GM19467 (cell line): ENCODE measurements around the gene CCDC157.
A peak's percentile ranks its signal among the peaks of the same experiment; 100 is the strongest.
"Not testable (repeated sequence)": the region's sequence is repeated elsewhere in the genome, so short reads cannot be mapped to it uniquely, and the experiment has no call there.

Experiments
- ATAC-seq: cut with Tn5 transposase; IDR thresholded peaks from one replicate; pipeline ENCODE4 v1.9.1; 2021; ENCODE audit warnings: mild to moderate bottlenecking, moderate library complexity; ENCODE audit not compliant: unreplicated experiment

Gene CCDC157

GRCh38 chr22:30325724-30326254 lies 31.0 kb upstream of the CCDC157 start:
- ATAC-seq, result no peak

DNA sequence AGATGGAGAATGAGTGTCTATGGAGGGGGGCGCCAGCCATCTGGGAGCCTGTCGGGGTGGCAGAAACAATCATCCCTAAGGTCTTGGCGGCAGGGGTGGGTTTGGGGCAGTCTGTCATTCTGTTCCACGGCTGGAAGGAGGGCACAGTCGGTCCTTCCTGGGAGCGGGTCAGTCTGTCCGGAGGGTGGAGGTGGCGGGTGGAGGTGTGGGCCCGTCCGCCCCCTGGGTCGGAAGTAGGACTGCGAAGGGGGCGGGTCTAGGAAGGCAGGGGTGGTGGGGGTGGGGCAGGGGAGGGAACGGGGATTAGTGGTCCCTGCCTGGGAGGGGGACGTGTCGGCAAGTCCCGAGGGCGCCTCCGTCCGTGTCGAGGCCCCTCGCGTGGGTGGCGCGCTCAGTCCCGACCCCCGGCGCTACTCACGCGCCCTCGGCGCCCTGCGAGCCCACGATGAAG lies 30.5 kb upstream of the CCDC157 start:
- no peak for ATAC-seq

DNA sequence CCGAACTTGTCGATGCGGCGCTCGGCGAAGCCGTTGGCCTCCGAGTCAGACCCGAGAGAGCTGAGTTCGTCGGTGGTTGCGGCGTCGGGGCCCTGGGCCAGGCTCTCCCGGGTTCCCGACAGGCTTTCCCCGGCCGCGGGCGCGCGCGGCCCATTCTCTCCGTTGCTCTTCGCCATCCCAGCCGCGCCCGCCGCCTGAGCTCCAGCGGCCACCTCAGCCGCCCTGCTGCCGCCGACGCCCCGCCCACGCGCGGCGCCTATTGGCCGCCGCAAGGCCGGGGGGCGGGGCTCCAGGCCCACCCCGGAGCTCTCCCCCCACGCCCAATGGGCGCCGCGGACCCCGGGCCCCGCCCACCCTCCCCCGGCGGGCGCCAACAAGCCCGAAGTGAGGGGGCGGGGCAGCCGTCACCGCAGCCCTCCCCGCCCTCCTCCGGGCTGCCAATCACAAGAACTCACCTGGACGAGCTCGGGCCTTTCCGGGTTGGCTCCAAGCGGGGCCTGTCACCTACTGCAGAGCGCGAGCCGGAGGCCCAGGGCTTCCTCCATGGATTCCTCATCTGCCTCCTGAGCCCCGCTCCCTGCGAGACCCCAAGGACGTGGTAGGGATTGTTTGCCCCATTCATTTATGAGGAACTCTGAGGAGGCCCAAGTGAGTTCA lies 30.0 kb upstream of the CCDC157 start, which contains the start of gene TBC1D10A:
TBC1D10A (minus strand) TSS at position 236 of the 657 bp plus-strand sequence; CDS start at position 176, 60 bp downstream.
- peak; percentile 87 for ATAC-seq

DNA sequence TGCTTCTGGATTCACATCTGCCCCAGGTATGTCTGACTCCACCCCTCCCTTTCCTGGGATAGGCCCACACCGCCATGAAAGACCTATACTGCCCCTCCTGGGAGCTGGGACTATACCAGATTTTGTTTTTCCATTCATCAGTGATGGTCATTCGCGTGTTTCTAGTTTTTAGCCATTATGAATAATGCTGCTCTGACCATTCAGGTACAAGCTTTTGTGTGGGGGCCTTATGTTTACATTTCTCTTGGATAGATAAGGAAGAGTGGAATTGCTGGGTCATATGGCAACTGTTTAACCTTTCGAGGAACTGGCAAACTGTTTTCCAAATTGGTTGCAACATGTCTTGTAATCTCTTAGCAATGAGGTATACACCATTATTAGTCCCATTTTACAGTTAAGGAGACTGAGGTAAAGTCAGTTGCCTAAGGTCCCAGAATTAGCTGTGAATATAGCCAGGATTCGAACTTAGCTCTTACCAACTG lies 28.9 kb upstream of the CCDC157 start:
- ATAC-seq, result no peak

GRCh38 chr22:30328466-30329049 lies 28.2 kb upstream of the CCDC157 start:
- no peak for ATAC-seq

- ATAC-seq, result no peak
Measured at GRCh38 chr22:30332551-30332950, 24.3 kb upstream of the CCDC157 start.

DNA sequence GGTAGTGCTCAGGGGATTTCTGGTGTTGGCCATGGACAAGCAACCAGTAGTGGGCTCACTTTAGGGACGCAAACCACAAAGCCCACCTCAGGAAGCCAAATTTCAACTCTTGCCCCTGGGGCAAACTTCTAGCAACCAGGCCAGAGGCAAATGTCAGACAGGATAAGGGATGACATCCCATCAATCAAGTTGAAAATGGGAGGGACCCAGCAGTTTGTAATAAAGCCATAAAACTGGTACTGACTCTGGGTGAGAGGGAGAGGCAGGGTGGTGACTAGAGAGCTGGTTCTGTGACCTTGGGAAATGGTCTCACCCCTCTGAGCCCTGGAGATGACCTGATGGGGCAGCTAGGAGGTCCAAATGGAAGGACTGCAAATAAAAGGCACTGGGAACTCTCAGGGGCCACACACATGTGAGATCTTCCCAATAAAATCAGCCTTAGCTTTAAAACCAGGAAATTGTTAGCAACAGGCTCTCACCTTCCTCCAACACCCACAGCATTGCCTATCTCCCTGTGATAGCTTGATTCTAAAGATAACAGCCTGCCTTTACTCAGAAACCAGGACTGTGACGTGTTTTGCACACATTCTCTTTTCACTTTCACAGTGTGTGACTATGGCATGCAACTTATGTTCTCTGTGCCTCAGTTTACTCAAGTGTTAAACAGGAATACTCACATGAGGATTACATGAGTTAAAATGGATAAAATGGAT lies 23.7 kb upstream of the CCDC157 start:
- no peak for ATAC-seq

GRCh38 chr22:30333707-30334087 lies 23.1 kb upstream of the CCDC157 start:
- no peak for ATAC-seq

DNA sequence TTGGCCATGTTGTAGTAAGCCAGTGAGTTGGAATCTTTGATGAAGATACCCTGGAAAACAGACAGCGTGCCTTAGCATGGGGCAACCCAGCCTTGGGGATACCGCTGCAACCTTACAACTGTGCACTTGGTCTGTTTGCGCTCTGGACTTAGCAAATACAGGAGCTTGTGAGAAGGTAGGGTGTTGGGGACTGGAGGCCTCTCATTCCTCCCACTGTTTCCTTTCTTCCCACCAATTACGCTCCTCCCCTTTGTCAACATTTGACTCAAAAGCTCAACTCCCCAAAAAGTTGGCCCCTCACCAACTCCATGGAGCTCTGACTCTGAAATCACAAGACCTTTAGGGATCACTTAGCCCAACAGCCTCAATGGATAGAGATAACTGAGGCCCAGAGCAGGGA lies 22.2 kb upstream of the CCDC157 start:
- no peak for ATAC-seq

DNA sequence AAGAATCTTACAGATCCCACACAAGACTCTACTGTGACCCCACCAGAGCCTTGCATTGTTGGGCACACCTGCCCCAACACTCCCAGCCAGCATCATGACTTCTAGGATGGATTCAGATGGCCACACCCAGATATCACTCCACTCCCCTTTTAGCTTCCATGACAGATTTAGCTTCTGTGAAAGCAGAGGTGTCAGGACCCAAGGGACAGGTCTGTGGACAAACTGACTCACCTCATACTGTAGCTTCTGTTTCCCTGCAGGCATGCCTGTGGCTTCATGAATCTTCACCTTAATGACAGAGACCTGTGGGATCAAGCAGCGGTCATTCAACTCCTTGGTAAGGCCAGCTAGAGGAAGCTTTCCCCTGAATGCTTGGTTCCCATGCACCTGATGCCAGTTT lies 21.6 kb upstream of the CCDC157 start:
- no peak for ATAC-seq

DNA sequence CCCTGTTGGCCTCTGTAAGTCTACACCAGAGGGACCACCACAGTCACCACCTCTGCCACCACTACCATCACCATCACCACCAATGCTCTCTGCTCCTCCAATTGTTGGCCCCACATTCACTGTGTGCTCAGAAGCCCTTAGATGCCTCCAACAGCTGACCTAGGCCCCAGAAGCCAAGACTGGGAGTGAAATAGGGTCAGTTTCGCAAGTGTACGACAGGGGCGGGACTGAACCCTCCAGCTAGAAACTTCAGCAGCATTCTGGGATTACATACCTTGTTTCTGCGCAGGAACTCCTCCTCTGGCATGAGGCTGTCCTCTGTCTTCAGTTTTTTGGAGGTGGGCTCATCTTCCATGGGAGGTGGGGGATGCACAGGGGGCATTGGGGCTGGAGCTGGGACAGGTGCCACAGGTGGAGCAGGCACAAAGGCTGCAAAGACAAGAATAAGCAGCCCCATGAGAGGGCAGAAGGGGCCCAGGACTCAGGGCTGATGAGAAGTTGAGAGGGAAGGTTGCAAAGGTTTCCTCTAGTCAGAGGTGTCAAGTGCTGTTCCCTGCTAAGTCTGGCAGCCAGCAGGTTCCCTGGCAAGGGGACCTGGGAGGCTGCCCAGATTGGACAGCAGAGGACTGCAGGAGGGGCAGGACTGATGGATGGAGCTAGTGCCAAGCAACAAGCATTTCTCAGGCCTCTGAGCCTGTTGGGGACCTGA lies 19.9 kb upstream of the CCDC157 start:
- no peak for ATAC-seq

- no peak for ATAC-seq
Measured at GRCh38 chr22:30337461-30337778, 19.4 kb upstream of the CCDC157 start.

DNA sequence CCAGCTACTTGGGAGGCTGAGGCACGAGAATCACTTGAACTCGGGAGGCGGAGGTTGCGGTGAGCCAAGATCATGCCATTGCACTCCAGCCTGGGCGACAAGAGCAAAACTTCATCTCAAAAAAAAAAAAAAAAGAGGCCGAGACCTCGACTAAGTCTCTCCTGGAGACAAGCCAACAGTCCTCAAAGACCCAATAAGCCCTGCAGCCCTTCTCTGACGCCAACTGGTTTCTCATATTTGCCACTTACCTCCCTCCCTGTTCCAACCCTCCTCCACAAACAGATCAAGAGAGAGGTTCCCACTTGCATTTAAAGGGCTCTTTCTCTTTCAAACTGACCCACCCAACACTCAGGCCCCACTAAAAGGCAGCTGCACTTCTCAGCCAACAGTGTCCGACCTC lies 18.5 kb upstream of the CCDC157 start:
- ATAC-seq, result not testable (repeated sequence)

- no peak for ATAC-seq
Measured at GRCh38 chr22:30338802-30339201, 18.0 kb upstream of the CCDC157 start.

DNA sequence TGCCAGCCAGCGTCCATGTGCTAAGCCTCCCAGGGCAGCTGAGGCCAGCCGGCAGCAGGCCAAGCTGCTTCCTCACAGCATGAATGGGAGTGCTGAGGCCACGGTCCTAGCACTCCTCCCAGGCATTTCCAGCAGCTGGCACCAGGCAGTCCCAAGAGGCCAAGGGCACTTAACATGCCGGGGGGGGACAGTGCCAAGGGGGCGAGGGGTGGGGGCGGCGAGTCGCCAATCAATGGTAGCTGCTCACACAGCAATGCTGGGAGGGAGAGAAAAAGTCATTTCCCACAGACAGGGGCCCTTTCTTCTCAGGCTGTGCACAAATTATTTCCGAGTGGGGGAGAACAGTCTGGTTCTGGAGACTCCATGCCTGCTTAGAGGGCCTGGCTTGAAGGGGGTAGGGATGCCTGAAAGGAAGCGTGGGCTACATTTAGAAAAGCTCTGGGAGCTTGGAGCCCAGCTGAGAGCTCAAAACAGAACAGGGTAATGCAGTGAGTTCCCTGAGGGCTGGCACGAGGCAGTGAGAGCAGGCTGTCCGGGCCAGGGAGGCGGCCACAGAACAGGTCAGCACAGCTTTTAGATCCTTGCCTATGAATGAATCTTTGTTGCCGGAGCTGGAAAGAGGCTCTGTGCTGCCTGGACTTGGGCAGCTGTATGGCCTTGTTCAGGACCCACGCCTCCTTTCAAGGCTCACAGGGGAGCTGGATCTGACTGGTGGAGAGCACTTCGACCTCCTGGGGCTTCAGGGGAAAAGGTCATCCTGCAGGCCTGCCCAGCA lies 15.7 kb upstream of the CCDC157 start:
- no peak for ATAC-seq

GRCh38 chr22:30344447-30345200 lies 12.2 kb upstream of the CCDC157 start:
- no peak for ATAC-seq

- no peak for ATAC-seq
Measured at GRCh38 chr22:30347255-30347892, 9.4 kb upstream of the CCDC157 start.

GRCh38 chr22:30348404-30348803 lies 8.4 kb upstream of the CCDC157 start:
- ATAC-seq, result no peak

DNA sequence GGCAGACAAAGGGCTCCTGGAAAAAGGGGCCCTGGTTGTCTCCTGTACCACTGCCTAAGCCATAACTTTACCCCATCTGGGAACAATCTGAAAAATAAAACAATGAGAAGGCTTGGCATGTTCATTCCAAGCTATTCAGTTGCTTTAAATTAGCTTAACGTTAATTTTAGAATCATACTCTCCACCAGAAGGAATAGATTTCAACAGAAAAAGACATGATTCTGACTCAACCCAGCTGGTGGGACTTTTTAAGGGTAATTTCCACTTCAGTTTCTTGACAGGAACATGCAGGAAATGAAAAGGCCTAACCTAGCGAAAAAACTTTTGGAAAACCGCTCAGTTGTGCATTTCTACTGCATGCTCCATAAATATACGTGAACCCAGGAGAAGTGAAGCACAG lies 8.0 kb upstream of the CCDC157 start:
- ATAC-seq, result no peak
